Caco-2 (cell line): Measurements from ENCODE around the gene MAOA. TPM values are rescaled to one million over a fixed set of nuclear protein-coding genes. Genes with fewer than 3 reads are reported as not detected.

Source experiments
- BruUV-seq: library from RNA; stranded (reverse); fragments of 400-500 nt; replicated peaks from 2 replicates; lab custom pipeline; 2021; lab: Mats Ljungman, UMichigan
- CTCF ChIA-PET: fragments of 300-600 bp; sonication (Branson Sonifier 250); formaldehyde crosslinking; loops from one replicate; lab custom pipeline; 2022; ENCODE audit warnings: antibody characterized with exemption; lab: Charles Lee
- POLR2A ChIA-PET: fragments of 300-600 bp; sonication (Branson Sonifier 250); formaldehyde crosslinking; loops from one replicate; lab custom pipeline; 2022; ENCODE audit warnings: antibody characterized with exemption; lab: Charles Lee
- DNase-seq, 2 experiments: peaks; one replicate each; pipeline versions ENCODE4 v3.0.0 to v3.0.0-alpha.2; 2020 to 2022
- H3K27me3 ChIP-seq: replicated peaks from 2 replicates; pipeline ENCODE4 v1.6.0; 2011; ENCODE audit warnings: low read length; ENCODE audit not compliant: control insufficient read depth, insufficient read depth
- H3K36me3 ChIP-seq: 2 replicates; pipeline ENCODE4 v1.5.1; 2011; ENCODE audit warnings: low read length; ENCODE audit not compliant: control insufficient read depth, insufficient read depth
- H3K4me1 ChIP-seq: fragments of 250-450 bp; sonication (Bioruptor Pico); 2 replicates; pipeline ENCODE4 v1.5.1; 2020; ENCODE audit warnings: mild to moderate bottlenecking
- H3K4me3 ChIP-seq: 2 replicates; pipeline ENCODE4 v1.5.1; 2011; ENCODE audit warnings: low read depth, mild to moderate bottlenecking, control low read depth, low read length
- H3K9me3 ChIP-seq: fragments of 250-450 bp; sonication (Bioruptor Pico); 2 replicates; pipeline ENCODE4 v1.5.1; 2020; ENCODE audit warnings: mild to moderate bottlenecking, moderate library complexity
- H3K27ac Mint-ChIP-seq: one replicate; pipeline ENCODE4 v1.8.0; 2022; ENCODE audit warnings: mixed read lengths; ENCODE audit not compliant: unreplicated experiment
- H3K27me3 Mint-ChIP-seq: one replicate; pipeline ENCODE4 v1.8.0; 2022; ENCODE audit warnings: mixed read lengths; ENCODE audit not compliant: insufficient read depth, unreplicated experiment
- H3K36me3 Mint-ChIP-seq: one replicate; pipeline ENCODE4 v1.8.0; 2022; ENCODE audit warnings: mild to moderate bottlenecking, mixed read lengths; ENCODE audit not compliant: insufficient read depth, unreplicated experiment
- H3K4me1 Mint-ChIP-seq: one replicate; pipeline ENCODE4 v1.8.0; 2022; ENCODE audit warnings: low read depth, mixed read lengths; ENCODE audit not compliant: unreplicated experiment
- H3K4me3 Mint-ChIP-seq: one replicate; pipeline ENCODE4 v1.8.0; 2022; ENCODE audit warnings: mild to moderate bottlenecking, moderate library complexity, mixed read lengths; ENCODE audit not compliant: unreplicated experiment
- H3K9me3 Mint-ChIP-seq: one replicate; pipeline ENCODE4 v1.8.0; 2022; ENCODE audit warnings: mixed read lengths; ENCODE audit not compliant: unreplicated experiment
- CTCF ChIP-seq, 2 experiments: fragments of 200-600 bp in 1 of 2; IDR thresholded peaks; 1 replicate in 1 of 2; 2 replicates in 1 of 2; pipeline versions ENCODE4 v1.5.1 to v1.8.0; 2011 to 2022; ENCODE audit warnings: antibody characterized with exemption in 1 of 2, control low read depth in 1 of 2, inconsistent platforms in 1 of 2, low read depth in 1 of 2, low read length in 1 of 2, mild to moderate bottlenecking in 1 of 2, moderate library complexity in 1 of 2; ENCODE audit not compliant: insufficient read depth in 1 of 2, severe bottlenecking in 1 of 2, unreplicated experiment in 1 of 2
- intact Hi-C: fragments of 100-400 bp; cut with micrococcal nuclease; formaldehyde crosslinking; loops from one replicate; pipeline ENCODE4 v1.10.0; 2022; ENCODE audit not compliant: unreplicated experiment
- total RNA-seq: library from RNA; stranded (reverse); gene quantifications from 2 replicates; pipeline ENCODE4 v1.2.3, GENCODE V29; 2022

Gene MAOA
- total RNA-seq, 1 experiment from 2014 or later: 0.25 TPM

GRCh38 chrX:43677993-43678392, 21.9 kb downstream of the MAOA start:
- H3K27me3 ChIP-seq: no peaks in the 10 kb centered on the region
- Mint-ChIP-seq H3K27ac (no peak overlapping the region), H3K36me3 (no peaks in the 10 kb centered on the region), H3K4me1 (no peaks in the 10 kb centered on the region), H3K4me3 (no peak overlapping the region), H3K9me3 (no peaks in the 10 kb centered on the region), H3K27me3 (no peaks in the 10 kb centered on the region)
- BruUV-seq: no TSS peak
- ChIA-PET POLR2A (no interaction called here), CTCF (no interaction called here)
- intact Hi-C loops: no loop called here
- no peaks in the 10 kb centered on the region for H3K36me3 ChIP-seq
- H3K4me1 ChIP-seq: peaks cover 4% of the 10 kb centered on the region; the same call in 1 of the 2 replicates
- no peak for TF ChIP-seq CTCF (IDR thresholded peaks at IDR 0.05; ENCODE audit: insufficient read depth in 1 of 2, low read depth in 1 of 2, low read length in 1 of 2, severe bottlenecking in 1 of 2, unreplicated experiment in 1 of 2)
- H3K4me3 ChIP-seq: no peak overlapping the region
- DNase-seq: no peak
- no peaks in the 10 kb centered on the region for H3K9me3 ChIP-seq

- intact Hi-C loops: no loop called here
- Histone ChIP-seq H3K9me3 (no peaks in the 10 kb centered on the region), H3K27me3 (no peaks in the 10 kb centered on the region), H3K4me3 (no peak overlapping the region), H3K4me1 (peaks cover 4% of the 10 kb centered on the region; the same call in 1 of the 2 replicates), H3K36me3 (no peaks in the 10 kb centered on the region)
- H3K4me1 Mint-ChIP-seq: no peaks in the 10 kb centered on the region
- no peaks in the 10 kb centered on the region for H3K9me3 Mint-ChIP-seq
- H3K27me3 Mint-ChIP-seq: no peaks in the 10 kb centered on the region
- CTCF ChIA-PET: no interaction called here
- POLR2A ChIA-PET: no interaction called here
- TF ChIP-seq CTCF (IDR thresholded peaks at IDR 0.05; ENCODE audit: insufficient read depth in 1 of 2, low read depth in 1 of 2, low read length in 1 of 2, severe bottlenecking in 1 of 2, unreplicated experiment in 1 of 2): no peak
- no peak overlapping the region for H3K4me3 Mint-ChIP-seq
- no TSS peak for BruUV-seq
- H3K27ac Mint-ChIP-seq: no peak overlapping the region
- no peaks in the 10 kb centered on the region for H3K36me3 Mint-ChIP-seq
- no peak for DNase-seq
Measured at GRCh38 chrX:43679058-43679457, 23.0 kb downstream of the MAOA start.

- ChIA-PET POLR2A (no interaction called here), CTCF (no interaction called here)
- no peaks in the 10 kb centered on the region for H3K4me1 Mint-ChIP-seq
- no peak overlapping the region for H3K27ac Mint-ChIP-seq
- Histone ChIP-seq H3K27me3 (no peaks in the 10 kb centered on the region), H3K4me3 (no peak overlapping the region), H3K9me3 (no peaks in the 10 kb centered on the region), H3K4me1 (peaks cover 4% of the 10 kb centered on the region; the same call in 1 of the 2 replicates), H3K36me3 (no peaks in the 10 kb centered on the region)
- no peak overlapping the region for H3K4me3 Mint-ChIP-seq
- no TSS peak for BruUV-seq
- intact Hi-C loops: no loop called here
- no peak for TF ChIP-seq CTCF (IDR thresholded peaks at IDR 0.05; ENCODE audit: insufficient read depth in 1 of 2, low read depth in 1 of 2, low read length in 1 of 2, severe bottlenecking in 1 of 2, unreplicated experiment in 1 of 2)
- no peaks in the 10 kb centered on the region for H3K36me3 Mint-ChIP-seq
- no peaks in the 10 kb centered on the region for H3K9me3 Mint-ChIP-seq
- DNase-seq: no peak
- H3K27me3 Mint-ChIP-seq: no peaks in the 10 kb centered on the region
Measured at GRCh38 chrX:43679778-43680177, 23.7 kb downstream of the MAOA start.
